Loucy (cell line): Measurements from ENCODE around the gene STXBP2.

Source experiments
- H2AFZ ChIP-seq: fragments of 200-600 bp; sonication (generic); 2 replicates; pipeline ENCODE4 v1.6.0; 2016; ENCODE audit warnings: antibody characterized with exemption, mild to moderate bottlenecking, low read length, moderate library complexity
- H3F3A ChIP-seq: fragments of 200-600 bp; 2 replicates; pipeline ENCODE4 v1.6.0; 2016; ENCODE audit warnings: antibody characterized with exemption, low read depth, mild to moderate bottlenecking
- H3K27me3 ChIP-seq: fragments of 200-600 bp; sonication (generic); 2 replicates; pipeline ENCODE4 v1.6.1; 2014; ENCODE audit warnings: low read length, mild to moderate bottlenecking; ENCODE audit not compliant: insufficient read depth, poor library complexity, severe bottlenecking
- H3K36me3 ChIP-seq: fragments of 200-600 bp; sonication (generic); 2 replicates; pipeline ENCODE4 v1.6.1; 2016; ENCODE audit warnings: low read length; ENCODE audit not compliant: insufficient read depth
- H3K4me1 ChIP-seq: fragments of 200-600 bp; sonication (generic); 2 replicates; pipeline ENCODE4 v1.5.1; 2014; ENCODE audit warnings: low read length, mild to moderate bottlenecking; ENCODE audit not compliant: insufficient read depth, poor library complexity, severe bottlenecking
- H3K4me2 ChIP-seq: fragments of 200-600 bp; sonication (generic); 2 replicates; pipeline ENCODE4 v1.6.0; 2014; ENCODE audit warnings: antibody characterized with exemption, low read length, low read depth, mild to moderate bottlenecking; ENCODE audit not compliant: poor library complexity, severe bottlenecking
- H3K4me3 ChIP-seq: fragments of 200-600 bp; sonication (generic); 2 replicates; pipeline ENCODE4 v1.5.1; 2014; ENCODE audit warnings: low read length, mild to moderate bottlenecking, mixed read lengths; ENCODE audit not compliant: poor library complexity, severe bottlenecking
- H3K79me2 ChIP-seq: fragments of 200-600 bp; sonication (generic); 2 replicates; pipeline ENCODE4 v1.6.1; 2014; ENCODE audit warnings: low read length; ENCODE audit not compliant: insufficient read depth
- H3K9ac ChIP-seq: fragments of 200-600 bp; sonication (generic); 2 replicates; pipeline ENCODE4 v1.6.0; 2014; ENCODE audit warnings: mild to moderate bottlenecking, low read depth, low read length, moderate library complexity; ENCODE audit not compliant: poor library complexity, severe bottlenecking
- H3K9me2 ChIP-seq: fragments of 200-600 bp; sonication (generic); replicated peaks from 2 replicates; pipeline ENCODE4 v1.6.1; 2016; ENCODE audit warnings: low read depth, low read length, mixed read lengths
- H3K9me3 ChIP-seq: fragments of 200-600 bp; sonication (generic); 2 replicates; pipeline ENCODE4 v1.6.1; 2014; ENCODE audit warnings: mild to moderate bottlenecking, antibody characterized with exemption, low read length, low read depth; ENCODE audit not compliant: insufficient read depth
- H4K20me1 ChIP-seq: fragments of 200-600 bp; sonication (generic); 2 replicates; pipeline ENCODE4 v1.6.0; 2014; ENCODE audit warnings: antibody characterized with exemption, low read length, mild to moderate bottlenecking; ENCODE audit not compliant: insufficient read depth, poor library complexity, severe bottlenecking
- CTCF ChIP-seq: fragments of 200-600 bp; sonication (generic); conservative IDR thresholded peaks from 2 replicates; pipeline ENCODE4 v1.5.1; 2014; ENCODE audit warnings: mild to moderate bottlenecking, antibody characterized with exemption, low read length
- EZH2phosphoT487 ChIP-seq: fragments of 200-600 bp; IDR thresholded peaks from 2 replicates; pipeline ENCODE4 v1.6.1; 2018; ENCODE audit warnings: antibody characterized with exemption, mild to moderate bottlenecking, moderate library complexity, borderline replicate concordance

The STXBP2 gene

GRCh38 chr19:7639863-7640348 is 3.0 kb downstream of the STXBP2 start:
- H2AFZ ChIP-seq, result no peak overlapping the region
- no peaks in the 10 kb centered on the region for H3K79me2 ChIP-seq

GRCh38 chr19:7640803-7641202 is 3.9 kb downstream of the STXBP2 start:
- H2AFZ ChIP-seq, result no peak overlapping the region
- H3K4me2 ChIP-seq, result no peak overlapping the region
- H3K9me2 ChIP-seq, result no peaks in the 10 kb centered on the region
- H3K36me3 ChIP-seq, result no peaks in the 10 kb centered on the region
- H4K20me1 ChIP-seq, result no peaks in the 10 kb centered on the region
- H3F3A ChIP-seq, result no peaks in the 10 kb centered on the region
- no peaks in the 10 kb centered on the region for H3K27me3 ChIP-seq
- no peaks in the 10 kb centered on the region for H3K4me1 ChIP-seq
- H3K9me3 ChIP-seq, result no peaks in the 10 kb centered on the region
- no peaks in the 10 kb centered on the region for H3K79me2 ChIP-seq
- no peak overlapping the region for H3K4me3 ChIP-seq
- H3K9ac ChIP-seq, result no peak overlapping the region
- TF ChIP-seq EZH2phosphoT487 (no peak), CTCF (no peak)

More at GRCh38 chr19:7639863-7640348, 3.0 kb downstream of the STXBP2 start:
- no peaks in the 10 kb centered on the region for H3K27me3 ChIP-seq
- TF ChIP-seq CTCF (no peak), EZH2phosphoT487 (no peak)
- no peaks in the 10 kb centered on the region for H3F3A ChIP-seq
- no peaks in the 10 kb centered on the region for H4K20me1 ChIP-seq
- H3K36me3 ChIP-seq, result no peaks in the 10 kb centered on the region
- no peak overlapping the region for H3K4me3 ChIP-seq
- no peaks in the 10 kb centered on the region for H3K4me1 ChIP-seq
- no peak overlapping the region for H3K9ac ChIP-seq
- H3K4me2 ChIP-seq, result no peak overlapping the region
- H3K9me2 ChIP-seq, result no peaks in the 10 kb centered on the region
- H3K9me3 ChIP-seq, result no peaks in the 10 kb centered on the region

GRCh38 chr19:7641290-7642276 is 4.7 kb downstream of the STXBP2 start:
- H3F3A ChIP-seq, result no peaks in the 10 kb centered on the region
- no peak overlapping the region for H2AFZ ChIP-seq
- no peaks in the 10 kb centered on the region for H3K36me3 ChIP-seq
- H3K9ac ChIP-seq, result no peak overlapping the region
- H4K20me1 ChIP-seq, result no peaks in the 10 kb centered on the region
- H3K9me3 ChIP-seq, result no peaks in the 10 kb centered on the region
- H3K4me2 ChIP-seq, result no peak overlapping the region
- no peaks in the 10 kb centered on the region for H3K79me2 ChIP-seq
- no peaks in the 10 kb centered on the region for H3K9me2 ChIP-seq
- TF ChIP-seq CTCF, result no peak; the same call in 1 of the 2 replicates
- no peak for TF ChIP-seq EZH2phosphoT487
- no peaks in the 10 kb centered on the region for H3K27me3 ChIP-seq
- no peak overlapping the region for H3K4me3 ChIP-seq
- no peaks in the 10 kb centered on the region for H3K4me1 ChIP-seq
